Right lobe of liver (tissue), 6 donors: ENCODE measurements around the gene DCAF5. TPM values are rescaled to one million over a fixed set of nuclear protein-coding genes. Genes with fewer than 3 reads are reported as not detected.

ENCODE experiments used
- ATAC-seq, 4 donors: fragments of 200-7000 bp; cut with Tn5 transposase; one replicate each; pipeline ENCODE4 v1.9.1; 2020; ENCODE audit warnings: mild to moderate bottlenecking in 4 of 4, moderate library complexity in 4 of 4
- DNase-seq, 3 donors: peaks; one replicate each; pipeline ENCODE4 v3.0.0-alpha.2; 2020
- H3K27ac ChIP-seq, 3 donors: fragments of 200-600 bp; one replicate each; pipeline ENCODE4 v1.8.0; 2022
- H3K27me3 ChIP-seq, 2 donors: fragments of 200-600 bp; one replicate each; pipeline ENCODE4 v1.8.0; 2022
- H3K36me3 ChIP-seq, 4 donors: fragments of 200-600 bp; sonication (generic) in 1 of 4; one replicate each; pipeline versions ENCODE4 v1.5.1 to v1.8.0; 2017 to 2022; ENCODE audit warnings: control low read depth in 1 of 4
- H3K4me1 ChIP-seq, 4 donors: fragments of 200-600 bp; sonication (generic) in 1 of 4; one replicate each; pipeline versions ENCODE4 v1.5.1 to v1.8.0; 2017 to 2022; ENCODE audit warnings: control low read depth in 1 of 4
- H3K4me3 ChIP-seq, 3 donors: fragments of 200-600 bp; one replicate each; pipeline ENCODE4 v1.8.0; 2022
- H3K9me3 ChIP-seq, 4 donors: fragments of 200-600 bp; sonication (generic) in 1 of 4; one replicate each; pipeline versions ENCODE4 v1.5.1 to v1.8.0; 2017 to 2022; ENCODE audit warnings: control low read depth in 1 of 4
- CTCF ChIP-seq, 4 donors: fragments of 200-600 bp in 3 of 4; fragments of 450-650 bp in 1 of 4; IDR thresholded peaks; one replicate each; pipeline versions ENCODE4 v1.5.1 to v1.8.0; 2016 to 2022; ENCODE audit warnings: antibody characterized with exemption in 4 of 4, mild to moderate bottlenecking in 2 of 4
- POLR2A ChIP-seq: fragments of 450-650 bp; IDR thresholded peaks from one replicate; pipeline ENCODE4 v1.6.1; 2017; ENCODE audit warnings: antibody characterized with exemption, mild to moderate bottlenecking
- WGBS: methylation state at CpG from one replicate; pipeline ENCODE4 v1.1.6; 2018; ENCODE audit warnings: low coverage, low lambda C conversion rate; ENCODE audit not compliant: insufficient coverage; ENCODE audit errors: missing lambda C conversion rate; 5-methylcytosine and 5-hydroxymethylcytosine counted together
- intact Hi-C, 2 donors: fragments of 100-400 bp; cut with DNase I; formaldehyde crosslinking; loops; one replicate each; pipeline versions ENCODE4 v1.11.2 to v1.14.1; 2022
- total RNA-seq, 6 experiments: library from RNA; depleted of rRNA in 2 of 6; stranded (reverse); fragments of >200 nt in 2 of 6; fragmentation: NEBNext Ultra II Directional in 3 of 6; extraction: Animal tissue kit (Norgen Biotek cat#: 25700) in 3 of 6; gene quantifications; one replicate each; pipeline versions ENCODE4 v1.1.0 to v1.2.4, GENCODE V29; 2016 to 2023
- donor health status: DM: no; HTN: yes; CAD: no.
- donor health status: DM: no; HTN: no; CAD: no.
- donor health status: DM: no; HTN: no; CAD: no.
- donor health status: DM: no; HTN: yes; CAD: no.
- donor health status: DM: no; HTN: yes; CAD: no.

Gene DCAF5
- total RNA-seq, 6 experiments from 2014 or later = 21.8 to 31.4 (median 28.0) TPM

- no peaks in the 10 kb centered on the region for H3K36me3 ChIP-seq
- H3K27ac ChIP-seq = no peak overlapping the region
- ATAC-seq (peak in 3 of 4 donors; percentile 28 to 48 (median 46)), DNase-seq (no peak)
- intact Hi-C loops = no loop called here
- peaks cover 0 to 43% (median 3%) of the 10 kb centered on the region in 4 donors for H3K4me1 ChIP-seq
- no peak overlapping the region for H3K4me3 ChIP-seq
- WGBS = 16% methylated on average over 3 of the region's 3 CpGs
- no peak for TF ChIP-seq CTCF (IDR thresholded peaks at IDR 0.05)
- no peak for TF ChIP-seq POLR2A
- H3K9me3 ChIP-seq = no peaks in the 10 kb centered on the region
- no peaks in the 10 kb centered on the region for H3K27me3 ChIP-seq
Measured at GRCh38 chr14:69133206-69134125, 19.5 kb downstream of the DCAF5 start.

GRCh38 chr14:69132513-69133181, 20.3 kb downstream of the DCAF5 start:
- Histone ChIP-seq H3K36me3 (no peaks in the 10 kb centered on the region), H3K4me3 (no peak overlapping the region), H3K4me1 (peaks cover 0 to 36% (median 3%) of the 10 kb centered on the region in 4 donors), H3K27me3 (no peaks in the 10 kb centered on the region), H3K9me3 (no peaks in the 10 kb centered on the region), H3K27ac (no peak overlapping the region)
- ATAC-seq (no peak), DNase-seq (no peak)
- TF ChIP-seq CTCF (IDR thresholded peaks at IDR 0.05) (no peak), POLR2A (no peak)
- intact Hi-C loops = no loop called here
- WGBS = 86% methylated on average over 4 of the region's 4 CpGs

- no peak for ATAC-seq
- Histone ChIP-seq H3K9me3 (no peaks in the 10 kb centered on the region), H3K27ac (no peak overlapping the region), H3K27me3 (no peaks in the 10 kb centered on the region), H3K4me3 (no peak overlapping the region), H3K36me3 (no peaks in the 10 kb centered on the region), H3K4me1 (peaks cover 0 to 49% (median 3%) of the 10 kb centered on the region in 4 donors)
- TF ChIP-seq CTCF (IDR thresholded peaks at IDR 0.05) (no peak), POLR2A (no peak)
- DNase-seq = no peak
- intact Hi-C loops = no loop called here
- WGBS = 97% methylated on average over 2 of the region's 2 CpGs
Measured at GRCh38 chr14:69131176-69131575, 21.7 kb downstream of the DCAF5 start.

GRCh38 chr14:69129264-69129880, 23.5 kb downstream of the DCAF5 start:
- Histone ChIP-seq H3K27me3 (no peaks in the 10 kb centered on the region), H3K9me3 (no peaks in the 10 kb centered on the region), H3K4me3 (no peak overlapping the region), H3K4me1 (peaks cover 0 to 52% (median 3%) of the 10 kb centered on the region in 4 donors), H3K27ac (peak overlapping the region in 1 of 3 donors; percentile 33), H3K36me3 (no peaks in the 10 kb centered on the region)
- intact Hi-C loops = no loop called here
- TF ChIP-seq CTCF (IDR thresholded peaks at IDR 0.05) (peak; percentile 87 to 94 (median 93)), POLR2A (no peak)
- ATAC-seq (peak; percentile 90 to 95 (median 92)), DNase-seq (peak; percentile 60 to 75 (median 67))
- WGBS = 2% methylated on average over 6 of the region's 7 CpGs
